Measurements from ENCODE around the gene VARS2. TPM values are rescaled to one million over a fixed set of nuclear protein-coding genes. Genes with fewer than 3 reads are reported as not detected.
"Not testable (repeated sequence)": the region's sequence is repeated elsewhere in the genome, so short reads cannot be mapped to it uniquely, and the experiment has no call there.

Gene VARS2
- total RNA-seq, 1 donor from 2014 or later, result 21.0 TPM

DNA sequence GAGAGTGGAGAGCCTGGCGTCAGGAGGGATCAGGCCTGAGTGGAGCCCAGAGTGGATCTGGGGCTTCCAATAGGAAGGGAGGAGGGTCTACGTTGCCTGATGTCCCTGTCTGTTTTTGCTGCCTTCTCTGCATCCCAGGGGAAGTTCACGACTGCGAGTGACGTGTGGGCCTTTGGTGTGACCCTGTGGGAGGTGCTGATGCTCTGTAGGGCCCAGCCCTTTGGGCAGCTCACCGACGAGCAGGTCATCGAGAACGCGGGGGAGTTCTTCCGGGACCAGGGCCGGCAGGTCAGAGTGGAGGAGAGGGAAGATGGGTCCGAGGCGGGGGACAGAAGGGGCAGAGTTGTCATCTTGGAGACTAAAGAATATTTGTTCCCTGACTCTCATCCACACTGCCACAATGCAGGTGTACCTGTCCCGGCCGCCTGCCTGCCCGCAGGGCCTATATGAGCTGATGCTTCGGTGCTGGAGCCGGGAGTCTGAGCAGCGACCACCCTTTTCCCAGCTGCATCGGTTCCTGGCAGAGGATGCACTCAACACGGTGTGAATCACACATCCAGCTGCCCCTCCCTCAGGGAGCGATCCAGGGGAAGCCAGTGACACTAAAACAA lies 15.2 kb upstream of the VARS2 start:
- H3K36me3 ChIP-seq, result peaks cover 41% of the 10 kb centered on the region
- intact Hi-C loops (cut with micrococcal nuclease), result no loop called here

DNA sequence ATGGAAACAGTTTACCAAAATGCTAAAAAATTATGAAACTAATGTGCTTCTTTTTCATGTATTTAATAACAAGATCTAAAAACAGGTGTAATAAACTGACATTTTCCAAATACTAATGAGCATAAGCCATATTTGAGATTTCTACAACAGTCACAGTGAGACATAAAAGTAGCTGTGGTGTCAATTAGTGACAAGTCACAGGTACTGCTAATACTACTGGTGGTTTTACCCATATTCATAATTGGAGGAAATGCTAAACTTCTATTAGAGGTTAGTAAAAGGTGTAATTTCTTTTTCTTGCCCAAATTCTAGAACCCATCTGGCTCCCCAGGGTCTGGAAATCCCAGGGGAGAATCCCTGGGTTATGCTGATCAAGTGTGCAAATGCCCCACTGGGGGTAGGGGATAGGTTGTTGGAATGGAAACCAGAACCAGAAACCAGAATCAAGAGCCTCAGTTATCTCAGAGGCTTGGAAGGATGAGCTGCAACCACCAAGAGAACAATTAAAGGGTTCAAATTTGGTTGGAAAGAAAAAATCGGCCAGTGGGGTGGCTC lies 13.1 kb upstream of the VARS2 start:
- Histone ChIP-seq H3K4me1 (no peaks in the 10 kb centered on the region), H3K27ac (replicated peaks) (no peak overlapping the region), H3K9me3 (replicated peaks) (no peaks in the 10 kb centered on the region), H3K27me3 (ENCODE audit: low read depth) (no peaks in the 10 kb centered on the region), H3K4me3 (no peak overlapping the region), H3K36me3 (peaks cover 28% of the 10 kb centered on the region)
- intact Hi-C loops (cut with micrococcal nuclease), result no loop called here
- DNase-seq, result no peak
- TF ChIP-seq, protein P1, sequence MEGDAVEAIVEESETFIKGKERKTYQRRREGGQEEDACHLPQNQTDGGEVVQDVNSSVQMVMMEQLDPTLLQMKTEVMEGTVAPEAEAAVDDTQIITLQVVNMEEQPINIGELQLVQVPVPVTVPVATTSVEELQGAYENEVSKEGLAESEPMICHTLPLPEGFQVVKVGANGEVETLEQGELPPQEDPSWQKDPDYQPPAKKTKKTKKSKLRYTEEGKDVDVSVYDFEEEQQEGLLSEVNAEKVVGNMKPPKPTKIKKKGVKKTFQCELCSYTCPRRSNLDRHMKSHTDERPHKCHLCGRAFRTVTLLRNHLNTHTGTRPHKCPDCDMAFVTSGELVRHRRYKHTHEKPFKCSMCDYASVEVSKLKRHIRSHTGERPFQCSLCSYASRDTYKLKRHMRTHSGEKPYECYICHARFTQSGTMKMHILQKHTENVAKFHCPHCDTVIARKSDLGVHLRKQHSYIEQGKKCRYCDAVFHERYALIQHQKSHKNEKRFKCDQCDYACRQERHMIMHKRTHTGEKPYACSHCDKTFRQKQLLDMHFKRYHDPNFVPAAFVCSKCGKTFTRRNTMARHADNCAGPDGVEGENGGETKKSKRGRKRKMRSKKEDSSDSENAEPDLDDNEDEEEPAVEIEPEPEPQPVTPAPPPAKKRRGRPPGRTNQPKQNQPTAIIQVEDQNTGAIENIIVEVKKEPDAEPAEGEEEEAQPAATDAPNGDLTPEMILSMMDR (IDR thresholded peaks at IDR 0.05; ENCODE audit: borderline replicate concordance), result no peak

More for the DNA sequence above, 15.2 kb upstream of the VARS2 start:
- Histone ChIP-seq H3K4me3 (no peak overlapping the region), H3K27ac (replicated peaks) (no peak overlapping the region), H3K4me1 (no peaks in the 10 kb centered on the region), H3K9me3 (replicated peaks) (no peaks in the 10 kb centered on the region), H3K27me3 (ENCODE audit: low read depth) (no peaks in the 10 kb centered on the region)
- DNase-seq, result no peak
- TF ChIP-seq, protein P1 (IDR thresholded peaks at IDR 0.05; ENCODE audit: borderline replicate concordance), result no peak

DNA sequence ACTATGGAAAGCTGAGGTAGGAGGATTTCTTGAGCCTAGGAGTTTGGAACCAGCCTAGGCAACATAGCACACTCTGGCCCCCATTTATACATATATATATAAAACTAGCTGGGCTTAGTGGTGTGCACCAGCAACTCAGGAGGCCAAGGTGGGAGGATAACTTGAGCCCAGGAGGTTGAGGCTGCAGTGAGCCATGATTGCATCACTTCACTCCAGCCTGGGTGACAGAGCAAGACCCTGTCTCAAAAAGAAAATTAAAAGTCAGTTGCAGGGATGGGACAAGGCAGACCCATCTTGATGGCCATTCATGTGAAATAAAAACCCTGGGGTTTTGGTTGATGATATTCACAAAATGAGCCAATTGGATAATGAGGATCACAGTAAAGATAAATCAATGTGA lies 12.6 kb upstream of the VARS2 start:
- Histone ChIP-seq H3K4me1 (no peaks in the 10 kb centered on the region), H3K27me3 (ENCODE audit: low read depth) (no peaks in the 10 kb centered on the region), H3K4me3 (no peak overlapping the region), H3K9me3 (replicated peaks) (no peaks in the 10 kb centered on the region), H3K27ac (replicated peaks) (no peak overlapping the region), H3K36me3 (peaks cover 26% of the 10 kb centered on the region)
- TF ChIP-seq, protein P1 (IDR thresholded peaks at IDR 0.05; ENCODE audit: borderline replicate concordance), result no peak
- intact Hi-C loops (cut with micrococcal nuclease), result no loop called here
- DNase-seq, result no peak

DNA sequence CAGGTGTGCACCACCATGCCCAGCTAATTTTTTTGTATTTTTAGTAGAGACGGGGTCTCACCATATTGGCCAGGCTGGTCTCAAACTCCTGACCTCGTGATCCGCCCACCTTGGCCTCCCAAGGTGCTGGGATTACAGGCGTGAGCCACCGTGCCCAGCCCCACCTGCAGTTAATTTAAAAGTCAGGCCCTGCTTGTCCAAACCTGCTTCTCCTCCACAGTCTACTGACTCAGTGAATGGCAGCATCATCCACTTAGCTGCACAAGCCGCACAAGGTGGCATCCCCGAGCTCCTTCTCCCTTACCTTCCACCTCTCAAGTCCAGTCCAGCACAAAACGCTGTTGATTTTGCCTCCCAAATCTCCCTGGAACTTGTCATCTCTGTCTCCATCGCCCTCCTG lies 11.8 kb upstream of the VARS2 start:
- H3K27me3 ChIP-seq (ENCODE audit: low read depth); intact Hi-C loops (cut with micrococcal nuclease); H3K27ac ChIP-seq (replicated peaks); H3K9me3 ChIP-seq (replicated peaks); DNase-seq; H3K4me1 ChIP-seq; H3K4me3 ChIP-seq: not testable (repeated sequence)
- peaks cover 24% of the 10 kb centered on the region for H3K36me3 ChIP-seq

DNA sequence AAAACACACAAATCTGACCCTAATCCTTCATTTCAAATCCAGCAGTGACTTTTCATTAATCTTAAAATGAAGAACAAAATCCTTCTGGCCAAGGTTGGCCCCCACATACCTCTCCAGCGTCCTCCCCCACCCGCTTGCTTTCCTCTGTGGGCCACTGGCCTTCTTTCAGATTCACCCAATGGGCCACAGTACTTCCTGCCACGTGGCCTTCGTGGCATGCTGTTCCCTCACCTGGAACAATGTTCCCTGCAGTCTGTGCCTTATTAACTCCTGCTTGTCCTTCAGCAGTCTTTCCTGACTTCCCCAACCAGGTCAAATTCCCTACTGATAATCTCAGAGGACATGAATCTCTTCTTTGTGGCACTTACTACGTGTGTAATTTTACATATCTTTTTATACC lies 11.3 kb upstream of the VARS2 start:
- no peak overlapping the region for H3K27ac ChIP-seq (replicated peaks)
- TF ChIP-seq, protein P1 (IDR thresholded peaks at IDR 0.05; ENCODE audit: borderline replicate concordance), result no peak
- no peaks in the 10 kb centered on the region for H3K9me3 ChIP-seq (replicated peaks)
- no peak overlapping the region for H3K4me3 ChIP-seq
- peaks cover 3% of the 10 kb centered on the region for H3K4me1 ChIP-seq
- H3K27me3 ChIP-seq (ENCODE audit: low read depth), result no peaks in the 10 kb centered on the region
- peaks cover 19% of the 10 kb centered on the region for H3K36me3 ChIP-seq
- no peak for DNase-seq
- intact Hi-C loops (cut with micrococcal nuclease), result no loop called here

DNA sequence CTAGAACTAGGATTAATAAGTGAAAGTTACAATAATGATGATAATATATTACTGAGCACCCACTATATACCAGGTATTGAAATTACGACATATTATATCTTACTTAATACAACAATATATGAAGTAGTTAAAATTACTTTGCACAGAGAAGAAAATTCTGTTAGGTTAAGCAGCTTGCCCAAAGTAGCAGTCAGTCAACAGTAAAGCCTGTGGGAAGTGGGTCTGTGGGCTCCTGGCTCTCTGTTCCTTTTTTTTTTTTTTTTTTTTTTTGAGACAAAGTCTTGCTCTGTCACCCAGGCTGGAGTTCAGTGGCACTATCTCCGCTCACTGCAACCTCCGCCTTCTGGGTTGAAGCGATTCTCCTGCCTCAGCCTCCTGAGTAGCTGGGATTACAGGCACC lies 10.8 kb upstream of the VARS2 start:
- intact Hi-C loops (cut with micrococcal nuclease), result no loop called here
- H3K36me3 ChIP-seq, result peaks cover 13% of the 10 kb centered on the region
- TF ChIP-seq, protein P1 (IDR thresholded peaks at IDR 0.05; ENCODE audit: borderline replicate concordance), result no peak
- peaks cover 5% of the 10 kb centered on the region for H3K4me1 ChIP-seq
- H3K27me3 ChIP-seq (ENCODE audit: low read depth), result no peaks in the 10 kb centered on the region
- H3K27ac ChIP-seq (replicated peaks), result no peak overlapping the region
- H3K9me3 ChIP-seq (replicated peaks), result no peaks in the 10 kb centered on the region
- DNase-seq, result no peak
- H3K4me3 ChIP-seq, result no peak overlapping the region

DNA sequence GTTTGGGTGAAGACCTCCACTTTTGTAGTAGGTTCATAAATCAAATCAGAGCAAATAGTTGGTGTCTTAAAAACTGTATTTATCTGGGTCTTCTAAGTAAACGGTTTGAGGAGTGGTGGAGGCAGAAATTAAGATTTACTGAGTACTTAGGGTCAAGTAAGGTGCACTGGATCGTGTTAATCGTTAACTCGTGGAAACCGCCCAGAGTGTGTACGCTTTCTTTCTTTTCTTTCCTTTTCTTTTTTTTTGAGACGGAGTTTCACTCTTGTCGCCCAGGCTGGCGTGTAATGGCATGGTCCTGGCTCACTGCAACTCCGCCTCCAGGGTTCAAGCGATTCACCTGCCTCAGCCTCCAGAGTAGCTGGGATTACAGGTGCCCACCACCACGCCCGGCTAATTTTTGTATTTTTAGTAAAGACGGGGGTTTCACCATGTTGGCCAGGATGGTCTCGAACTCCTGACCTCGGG lies 6.7 kb upstream of the VARS2 start:
- DNase-seq; H3K9me3 ChIP-seq (replicated peaks); intact Hi-C loops (cut with micrococcal nuclease); H3K27me3 ChIP-seq (ENCODE audit: low read depth): not testable (repeated sequence)
- H3K36me3 ChIP-seq, result peaks cover 23% of the 10 kb centered on the region
- H3K4me1 ChIP-seq, result peaks cover 16% of the 10 kb centered on the region
- H3K4me3 ChIP-seq, result peak overlapping the region; percentile 92
- H3K27ac ChIP-seq (replicated peaks), result peak overlapping the region; percentile 70
